ENCODE data around the gene SSNA1. TPM values are rescaled to one million over a fixed set of nuclear protein-coding genes. Genes with fewer than 3 reads are reported as not detected.

SSNA1 gene
- total RNA-seq, 8 experiments from 2014 or later = 28.2 to 50.7 (median 44.5) TPM

DNA sequence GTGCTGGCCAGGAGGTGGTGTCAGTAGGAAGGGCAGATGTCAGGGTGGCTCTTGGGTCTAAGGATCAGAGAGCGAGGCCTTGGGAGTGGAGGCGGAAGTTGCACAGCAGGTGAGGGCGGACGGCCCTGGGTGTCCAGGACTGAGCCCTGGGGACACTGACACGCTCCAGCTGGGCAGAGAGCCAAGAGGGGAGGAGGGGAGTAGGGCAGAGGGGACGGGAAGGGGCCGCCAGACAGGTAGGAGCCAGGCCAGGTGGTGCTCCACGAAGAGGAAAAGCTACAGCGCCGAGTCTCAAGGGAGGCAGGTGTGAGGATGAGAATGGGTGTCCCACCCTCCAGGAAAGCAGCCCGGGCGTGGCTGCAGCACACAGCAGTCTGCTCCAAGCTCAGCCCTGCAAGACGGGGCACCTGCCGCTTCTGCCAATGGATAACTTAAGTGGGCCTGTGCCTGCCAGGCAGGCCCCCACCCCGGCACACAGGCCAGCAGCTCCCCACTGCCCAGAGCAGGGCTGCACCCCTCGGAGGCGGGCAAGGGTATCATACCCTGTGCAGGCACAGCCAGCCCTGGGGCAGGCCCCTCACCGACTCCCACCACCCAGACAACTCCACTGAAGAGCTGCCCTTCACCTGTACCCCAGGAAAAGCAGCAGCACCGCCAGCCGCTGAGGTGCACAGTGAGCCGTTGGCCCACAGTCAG is 7.2 kb downstream of the SSNA1 start:
- H3K4me1 ChIP-seq (replicated peaks in 1 of 2) = peaks cover 7 to 13% of the 10 kb centered on the region in 2 donors
- in situ Hi-C loops (cut with MboI; ENCODE audit: low pct_unique_long_range_greater_than_20kb in 2 of 9, low sequenced_read_pairs in 9 of 9, unreplicated experiment in 9 of 9) = no loop called here
- WGBS, 10 experiments = 67 to 85% (median 80%) methylated on average over 1 to 4 of the region's 21 CpGs; no CpG with 5 or more reads in 6 of the 10 experiments
- H3K27ac ChIP-seq = no peak overlapping the region
- ATAC-seq (replicated peaks in 6 of 8) = no peak
- H3K4me3 ChIP-seq = no peak overlapping the region

DNA sequence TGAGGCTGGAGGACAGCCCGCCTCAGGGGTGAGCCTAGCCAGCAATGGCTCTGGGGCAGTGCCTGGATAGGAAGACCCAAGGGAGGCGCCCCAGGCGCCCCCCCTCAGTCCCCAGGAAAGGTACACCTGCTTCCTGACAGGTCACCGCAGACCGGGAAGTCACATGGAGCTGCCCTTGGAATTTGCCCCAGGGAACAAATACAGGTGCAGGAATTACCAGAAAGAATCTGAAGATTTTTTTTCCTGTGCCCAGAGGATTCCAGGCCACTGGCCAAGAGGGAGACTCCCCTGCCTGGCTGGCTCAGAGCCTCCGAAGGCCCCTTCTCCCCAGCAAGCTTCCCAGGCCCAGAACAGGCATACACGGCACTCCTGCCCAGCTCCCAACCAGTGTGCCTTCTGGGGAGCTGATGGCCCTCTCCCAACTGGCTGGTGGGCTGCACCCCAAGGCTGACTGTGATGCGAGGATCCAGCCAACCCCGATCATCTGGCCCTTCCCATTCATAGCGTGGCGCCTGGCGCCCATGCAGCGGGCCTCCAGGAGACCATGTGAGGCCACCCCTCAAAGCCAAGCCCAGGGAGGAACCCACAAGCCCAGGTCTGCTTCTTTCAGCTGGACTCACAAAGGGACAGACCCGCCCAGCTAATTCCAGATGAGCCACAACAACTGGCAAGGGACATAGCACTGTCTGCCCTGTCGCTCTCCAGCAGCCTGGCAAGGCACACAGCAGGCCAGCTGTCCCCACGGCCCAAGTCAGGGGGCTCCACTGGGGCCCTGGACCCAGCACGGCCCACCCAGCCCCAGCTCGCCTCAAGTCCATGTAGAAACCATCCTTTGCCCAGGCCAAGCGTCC is 9.8 kb downstream of the SSNA1 start:
- peak overlapping the region in 1 of 5 donors; percentile 99 for H3K4me3 ChIP-seq
- no peak for ATAC-seq (replicated peaks in 6 of 8)
- in situ Hi-C loops (cut with MboI; ENCODE audit: low pct_unique_long_range_greater_than_20kb in 2 of 9, low sequenced_read_pairs in 9 of 9, unreplicated experiment in 9 of 9) = no loop called here
- WGBS, 10 experiments = 80 to 100% (median 91%) methylated on average over 1 to 4 of the region's 19 CpGs; no CpG with 5 or more reads in 2 of the 10 experiments
- H3K27ac ChIP-seq = no peak overlapping the region
- H3K4me1 ChIP-seq (replicated peaks in 1 of 2) = peaks cover 13 to 19% of the 10 kb centered on the region in 2 donors

DNA sequence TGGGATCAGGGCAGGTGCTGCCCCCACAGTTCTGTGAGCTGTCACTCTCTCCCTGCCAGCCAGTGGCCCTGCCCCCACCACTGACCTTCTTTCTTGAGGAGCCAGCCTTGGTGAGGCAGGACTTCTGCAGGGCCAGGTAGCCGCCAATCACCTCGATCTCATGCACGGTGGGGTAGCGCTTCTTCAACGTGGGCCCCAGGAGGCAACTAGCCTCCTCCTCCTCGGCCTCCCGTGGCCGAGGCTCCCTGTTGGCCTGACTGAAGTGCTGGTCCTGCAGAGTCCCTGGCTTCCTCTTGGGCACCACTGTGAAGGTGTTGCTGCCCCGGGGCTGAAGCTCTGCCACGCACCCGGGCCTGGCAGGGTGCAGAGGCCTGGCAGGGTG is 10.4 kb downstream of the SSNA1 start:
- Histone ChIP-seq H3K4me3 (peak overlapping the region in 2 of 5 donors; percentile 89 to 99), H3K27ac (no peak overlapping the region), H3K4me1 (replicated peaks in 1 of 2) (peaks cover 18 to 21% of the 10 kb centered on the region in 2 donors)
- WGBS, 10 experiments = 40 to 93% (median 64%) methylated on average over 1 to 6 of the region's 11 CpGs; no CpG with 5 or more reads in 6 of the 10 experiments
- no peak for ATAC-seq (replicated peaks in 6 of 8)
- in situ Hi-C loops (cut with MboI; ENCODE audit: low pct_unique_long_range_greater_than_20kb in 2 of 9, low sequenced_read_pairs in 9 of 9, unreplicated experiment in 9 of 9) = no loop called here

DNA sequence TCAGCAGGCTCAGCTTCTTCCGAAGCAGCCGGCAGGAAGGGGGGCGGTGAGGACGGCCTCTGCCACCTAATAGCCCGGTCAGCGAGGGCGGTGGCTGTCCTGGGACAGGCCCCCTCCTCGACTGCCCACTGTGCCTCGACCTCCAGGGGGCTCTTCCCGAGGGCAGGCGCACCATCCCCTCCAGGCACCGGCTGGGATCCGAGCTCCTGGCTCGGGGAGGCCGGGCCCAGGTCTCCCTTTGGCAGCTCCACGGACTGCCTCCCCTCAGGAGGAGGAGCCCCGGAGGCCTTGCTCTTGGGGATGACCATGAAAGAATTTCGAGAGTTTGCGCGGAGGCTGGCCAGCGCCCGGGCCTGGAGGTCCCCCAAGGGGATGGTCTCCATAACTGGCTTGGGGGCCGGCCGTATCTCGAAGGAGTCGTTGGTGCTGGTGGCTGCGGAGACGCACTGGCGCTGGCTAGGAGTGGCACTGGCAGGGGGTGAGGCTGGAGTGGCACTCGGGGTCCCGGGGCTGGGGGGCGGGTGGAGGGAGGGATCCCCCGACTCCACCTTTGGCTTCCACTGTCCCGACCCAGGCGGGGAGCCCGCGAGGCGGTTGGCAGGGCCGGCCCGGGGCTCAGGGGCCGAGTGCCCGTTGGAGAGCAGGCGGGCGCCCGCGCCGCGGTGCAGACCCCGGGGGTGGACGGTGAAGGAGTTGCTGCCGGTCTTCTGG is 11.1 kb downstream of the SSNA1 start:
- peak overlapping the region; percentile 80 to 99 (median 90) for H3K4me3 ChIP-seq
- in situ Hi-C loops (cut with MboI; ENCODE audit: low pct_unique_long_range_greater_than_20kb in 2 of 9, low sequenced_read_pairs in 9 of 9, unreplicated experiment in 9 of 9) = no loop called here
- 0 to 68% (median 20%) methylated on average over 2 to 6 of the region's 51 CpGs; no CpG with 5 or more reads in 7 of the 10 experiments for WGBS, 10 experiments
- no peak overlapping the region for H3K27ac ChIP-seq
- ATAC-seq (replicated peaks in 6 of 8) = no peak
- peaks cover 25 to 28% of the 10 kb centered on the region in 2 donors for H3K4me1 ChIP-seq (replicated peaks in 1 of 2)

DNA sequence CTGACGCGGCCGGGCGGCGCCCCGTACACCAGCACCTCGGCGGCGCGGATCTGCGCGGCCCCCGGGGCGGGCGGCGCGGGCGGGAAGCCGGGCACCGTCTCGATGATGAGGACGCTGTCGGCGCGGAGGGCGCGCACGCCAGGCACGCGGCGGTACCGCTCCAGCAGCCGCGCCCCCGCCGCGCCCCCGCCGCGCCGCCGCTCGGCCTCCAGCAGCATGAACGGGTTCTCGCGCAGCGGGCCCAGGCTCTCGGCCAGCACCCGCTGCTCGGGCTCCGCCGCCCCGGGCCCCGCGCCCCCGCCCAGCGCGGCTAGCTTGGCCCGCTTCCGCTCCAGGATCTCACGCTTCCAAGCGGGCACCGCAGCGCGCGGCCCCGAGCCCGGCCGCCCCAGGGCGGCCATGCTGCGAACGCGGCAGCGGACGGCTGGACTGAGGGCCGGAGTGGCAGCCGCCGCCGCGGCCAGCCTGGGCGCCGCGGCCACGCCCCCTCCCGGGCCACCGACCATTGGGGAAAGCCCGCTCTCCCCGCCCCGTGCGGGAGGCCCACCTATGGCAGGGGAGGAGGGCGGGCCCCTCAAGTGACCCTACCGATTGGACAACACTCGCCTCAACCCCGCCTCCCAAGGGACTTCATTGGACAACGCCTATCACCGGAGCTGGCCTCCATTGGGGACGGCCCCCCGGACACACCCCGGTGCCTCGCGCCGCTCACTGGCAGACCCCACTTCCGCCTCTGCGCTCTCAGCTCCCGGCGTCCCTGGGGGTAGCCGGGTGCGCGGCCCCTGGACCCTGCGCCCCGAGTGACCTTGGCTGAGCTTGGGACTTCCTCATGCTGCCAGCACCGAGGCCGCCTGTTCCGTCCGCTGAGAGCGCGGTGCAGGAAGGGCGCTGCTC is 12.1 kb downstream of the SSNA1 start, which contains the start of gene TPRN:
Gene TPRN, minus strand, starts transcription at position 431 of the 894 bp plus-strand sequence. Its CDS starts 30 bp downstream, at position 401.
- WGBS, 10 experiments = 0% methylated on average over 2 of the region's 118 CpGs; no CpG with 5 or more reads in 9 of the 10 experiments
- peaks cover 27 to 29% of the 10 kb centered on the region in 2 donors for H3K4me1 ChIP-seq (replicated peaks in 1 of 2)
- peak within 1 kb of the TSS; percentile 80 to 99 (median 90) for H3K4me3 ChIP-seq
- ATAC-seq (replicated peaks in 6 of 8) = peak; percentile 86 to 96 (median 94)
- in situ Hi-C loops (cut with MboI; ENCODE audit: low pct_unique_long_range_greater_than_20kb in 2 of 9, low sequenced_read_pairs in 9 of 9, unreplicated experiment in 9 of 9) = no loop called here
- H3K27ac ChIP-seq = peak within 1 kb of the TSS; percentile 68 to 80

DNA sequence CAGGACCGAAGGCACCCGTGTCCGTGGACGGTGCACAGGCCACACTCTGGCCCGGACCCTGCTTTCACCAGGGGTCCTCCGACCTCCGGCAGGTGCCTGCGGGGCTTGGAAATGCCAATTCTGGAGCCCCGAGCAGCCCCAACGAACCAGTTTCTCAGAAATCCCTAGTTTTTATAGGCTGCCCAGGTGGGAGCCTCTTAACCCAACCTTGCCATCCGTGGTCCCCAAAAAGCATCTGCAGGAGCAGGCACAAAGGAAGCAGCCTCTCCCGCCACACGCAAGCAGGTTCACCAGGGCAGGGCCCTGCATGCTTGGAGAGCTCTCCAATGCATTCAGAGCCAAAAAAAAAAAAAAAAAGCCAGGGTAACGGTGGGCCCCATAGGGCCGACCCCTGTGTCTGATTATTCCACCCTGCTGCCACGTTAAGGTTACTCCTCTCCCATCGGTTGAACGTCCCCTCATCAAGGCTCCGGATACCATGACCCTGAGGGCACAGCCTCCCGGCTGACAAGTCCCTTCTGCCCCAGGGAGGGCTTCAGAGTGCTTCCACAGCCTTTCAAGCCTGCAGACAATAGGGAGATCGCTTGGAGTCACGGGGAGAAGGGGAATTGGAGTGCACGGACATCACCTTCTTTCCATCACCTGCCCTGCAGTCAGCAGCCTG is 12.9 kb downstream of the SSNA1 start:
- in situ Hi-C loops (cut with MboI; ENCODE audit: low pct_unique_long_range_greater_than_20kb in 2 of 9, low sequenced_read_pairs in 9 of 9, unreplicated experiment in 9 of 9) = no loop called here
- WGBS, 10 experiments = 1 to 33% (median 19%) methylated on average over 1 to 17 of the region's 23 CpGs; no CpG with 5 or more reads in 1 of the 10 experiments
- Histone ChIP-seq H3K27ac (peak overlapping the region; percentile 14 to 50), H3K4me1 (replicated peaks in 1 of 2) (peaks cover 30 to 32% of the 10 kb centered on the region in 2 donors), H3K4me3 (peak overlapping the region; percentile 80 to 99 (median 90))
- no peak for ATAC-seq (replicated peaks in 6 of 8)

DNA sequence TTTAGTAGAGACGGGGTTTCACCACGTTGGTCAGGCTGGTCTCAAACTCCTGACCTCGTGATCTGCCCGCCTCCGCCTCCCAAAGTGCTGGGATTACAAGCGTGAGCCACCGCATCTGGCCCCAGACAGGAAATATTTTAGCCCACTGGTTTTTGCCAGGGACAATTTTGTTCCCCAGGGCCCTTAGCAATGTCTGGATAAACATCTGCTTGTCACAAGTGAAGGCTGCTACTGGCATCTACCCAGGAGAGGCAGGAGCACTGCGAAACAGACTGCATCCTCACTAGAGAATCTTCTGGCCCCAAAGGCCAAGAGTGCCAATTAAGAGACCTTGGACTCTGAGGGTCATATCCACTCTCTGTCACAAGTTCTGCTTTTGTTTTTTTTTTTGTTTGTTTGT is 14.5 kb downstream of the SSNA1 start:
- H3K27ac ChIP-seq = no peak overlapping the region
- WGBS, 10 experiments = 44 to 94% (median 63%) methylated on average over 3 to 8 of the region's 8 CpGs; no CpG with 5 or more reads in 5 of the 10 experiments
- peaks cover 35 to 36% of the 10 kb centered on the region in 2 donors for H3K4me1 ChIP-seq (replicated peaks in 1 of 2)
- H3K4me3 ChIP-seq = no peak overlapping the region
- no peak for ATAC-seq (replicated peaks in 6 of 8)
- in situ Hi-C loops (cut with MboI; ENCODE audit: low pct_unique_long_range_greater_than_20kb in 2 of 9, low sequenced_read_pairs in 9 of 9, unreplicated experiment in 9 of 9) = no loop called here

DNA sequence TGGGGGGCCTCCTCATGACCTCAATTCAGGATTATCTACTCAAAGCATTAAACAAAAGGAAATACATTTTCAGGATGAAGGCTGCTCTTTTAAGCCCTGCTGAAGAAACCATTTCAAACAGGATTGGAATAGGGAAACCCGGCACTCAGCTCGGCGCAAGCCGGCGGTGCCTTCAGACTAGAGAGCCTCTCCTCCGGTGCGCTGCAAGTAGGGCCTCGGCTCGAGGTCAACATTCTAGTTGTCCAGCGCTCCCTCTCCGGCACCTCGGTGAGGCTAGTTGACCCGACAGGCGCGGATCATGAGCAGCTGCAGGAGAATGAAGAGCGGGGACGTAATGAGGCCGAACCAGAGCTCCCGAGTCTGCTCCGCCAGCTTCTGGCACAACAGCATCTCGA is 16.3 kb downstream of the SSNA1 start:
- peak overlapping the region; percentile 57 to 83 for H3K27ac ChIP-seq
- peaks cover 24 to 28% of the 10 kb centered on the region in 2 donors for H3K4me1 ChIP-seq (replicated peaks in 1 of 2)
- H3K4me3 ChIP-seq = peak overlapping the region; percentile 85 to 100 (median 96)
- 0 to 41% (median 4%) methylated on average over 3 to 15 of the region's 21 CpGs; no CpG with 5 or more reads in 4 of the 10 experiments for WGBS, 10 experiments
- ATAC-seq (replicated peaks in 6 of 8) = no peak
- in situ Hi-C loops (cut with MboI; ENCODE audit: low pct_unique_long_range_greater_than_20kb in 2 of 9, low sequenced_read_pairs in 9 of 9, unreplicated experiment in 9 of 9) = no loop called here

DNA sequence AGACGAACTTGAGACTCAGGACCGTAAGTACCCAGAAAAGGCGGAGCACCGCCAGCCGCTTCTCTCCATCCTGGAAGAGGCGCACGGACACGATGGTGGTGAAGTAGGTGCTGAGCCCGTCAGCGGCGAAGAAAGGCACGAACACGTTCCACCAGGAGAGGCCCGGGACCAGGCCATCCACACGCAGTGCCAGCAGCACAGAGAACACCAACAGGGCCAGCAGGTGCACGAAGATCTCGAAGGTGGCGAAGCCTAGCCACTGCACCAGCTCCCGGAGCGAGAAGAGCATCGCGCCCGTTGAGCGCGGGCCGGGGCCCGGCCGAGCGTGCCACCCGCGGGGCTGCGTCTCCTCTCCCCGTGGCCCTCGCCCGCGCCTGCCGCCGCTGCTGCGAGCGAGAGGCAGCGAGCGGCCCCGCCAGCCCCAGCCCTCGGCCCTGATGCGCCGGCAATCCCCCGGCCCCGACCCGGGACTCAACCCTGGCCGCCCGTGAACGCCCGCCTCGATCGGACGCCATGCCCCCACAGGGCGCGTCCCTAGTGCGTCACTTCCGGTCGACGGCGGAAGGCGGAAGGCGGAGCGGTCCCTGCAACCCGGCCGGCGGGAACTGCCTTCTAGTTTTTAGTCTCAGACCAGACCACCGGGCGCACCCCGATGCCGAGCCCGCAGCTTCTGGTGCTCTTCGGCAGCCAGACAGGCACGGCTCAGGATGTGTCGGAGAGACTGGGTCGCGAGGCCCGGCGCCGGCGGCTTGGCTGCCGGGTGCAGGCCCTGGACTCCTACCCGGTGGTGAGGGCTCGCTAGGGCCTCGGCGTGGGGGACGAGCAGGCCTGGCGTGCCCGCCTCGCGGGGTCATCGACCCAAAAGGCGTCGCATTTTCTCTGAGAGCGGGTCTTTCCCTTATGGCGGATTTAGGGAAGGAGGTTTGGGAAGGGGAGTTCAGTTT is 16.9 kb downstream of the SSNA1 start, which contains the start of the genes NDOR1 and TMEM203:
Gene NDOR1, plus strand, starts transcription at position 575 of the 944 bp plus-strand sequence. Its CDS starts 78 bp downstream, at position 653.
Gene TMEM203, minus strand, starts transcription at position 523 of the 944 bp plus-strand sequence. Its CDS starts 234 bp downstream, at position 289.
- in situ Hi-C loops (cut with MboI; ENCODE audit: low pct_unique_long_range_greater_than_20kb in 2 of 9, low sequenced_read_pairs in 9 of 9, unreplicated experiment in 9 of 9) = no loop called here
- WGBS, 10 experiments = 0 to 2% (median 1%) methylated on average over 2 to 23 of the region's 98 CpGs; no CpG with 5 or more reads in 5 of the 10 experiments
- Histone ChIP-seq H3K27ac (peak within 1 kb of the TSS; percentile 57 to 83), H3K4me3 (peak within 1 kb of the TSS; percentile 85 to 100 (median 96)), H3K4me1 (replicated peaks in 1 of 2) (peaks cover 23 to 28% of the 10 kb centered on the region in 2 donors)
- peak; percentile 20 to 69 (median 39) for ATAC-seq (replicated peaks in 6 of 8)

DNA sequence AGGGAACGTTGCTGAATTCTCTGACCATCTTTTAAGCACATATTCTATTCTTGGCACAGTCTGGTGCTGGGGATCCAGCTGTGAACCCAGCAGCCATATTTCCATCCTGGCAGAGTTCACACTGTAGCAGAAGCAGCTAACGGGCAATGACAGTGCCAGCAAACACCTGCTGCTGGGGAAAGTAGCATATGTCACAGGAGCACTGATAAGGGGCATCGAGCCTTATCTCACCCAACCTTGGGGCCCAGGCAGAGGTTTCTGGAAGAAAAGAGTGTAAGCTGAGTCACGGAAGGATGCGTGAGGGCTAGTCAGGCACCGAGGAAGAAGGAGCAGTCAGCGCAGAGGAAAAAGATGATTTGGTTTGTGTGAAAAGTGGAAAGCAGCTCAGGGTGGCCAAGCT is 18.1 kb downstream of the SSNA1 start:
- no peak for ATAC-seq (replicated peaks in 6 of 8)
- Histone ChIP-seq H3K4me3 (peak overlapping the region; percentile 85 to 100 (median 96)), H3K4me1 (replicated peaks in 1 of 2) (peaks cover 20 to 26% of the 10 kb centered on the region in 2 donors), H3K27ac (no peak overlapping the region)
- in situ Hi-C loops (cut with MboI; ENCODE audit: low pct_unique_long_range_greater_than_20kb in 2 of 9, low sequenced_read_pairs in 9 of 9, unreplicated experiment in 9 of 9) = no loop called here
- WGBS, 10 experiments = 0 to 96% (median 74%) methylated on average over 1 to 7 of the region's 7 CpGs; no CpG with 5 or more reads in 1 of the 10 experiments

All from motor neuron (in vitro differentiated cells).